ENCODE data around the gene CAMK4.

- TF ChIP-seq CTCF (IDR thresholded peaks at IDR 0.05; ENCODE audit: low read depth, low read length, missing input control) (no peak), MAX (IDR thresholded peaks at IDR 0.05) (no peak)
Measured at GRCh38 chr5:111225926-111226325, 1.7 kb downstream of the CAMK4 start.
